GM12801 (cell line): ENCODE measurements around the gene LRRC27.

Experiments used
- TF ChIP-seq, protein P1 (sequence below): IDR thresholded peaks from one replicate; pipeline ENCODE4 v1.5.1; 2011; ENCODE audit warnings: control low read depth; ENCODE audit not compliant: insufficient read length; ENCODE audit errors: extremely low read depth

LRRC27 gene

DNA sequence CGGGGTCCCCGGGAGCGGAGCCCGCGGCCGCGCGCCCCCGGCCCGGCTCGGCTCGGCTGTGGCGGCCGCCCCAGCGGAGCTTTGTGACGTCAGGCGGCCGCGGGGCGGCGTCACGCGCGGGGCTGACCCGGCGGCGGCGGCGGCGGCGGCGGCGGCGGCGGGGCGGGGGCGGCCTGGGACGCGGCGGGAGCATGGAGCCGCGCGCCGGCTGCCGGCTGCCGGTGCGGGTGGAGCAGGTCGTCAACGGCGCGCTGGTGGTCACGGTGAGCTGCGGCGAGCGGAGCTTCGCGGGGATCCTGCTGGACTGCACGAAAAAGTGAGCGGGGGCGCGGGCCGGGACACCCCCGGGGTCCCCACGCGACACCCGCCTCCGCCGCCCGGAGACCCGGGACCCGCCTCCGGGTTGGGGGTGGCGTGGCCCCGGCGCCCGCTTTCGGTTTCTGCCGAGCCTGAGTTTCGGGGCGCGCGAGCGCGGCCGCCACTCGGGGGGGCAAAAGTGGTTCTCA, 65.1 kb downstream of the LRRC27 start, which contains the start of gene PWWP2B:
TSS of gene PWWP2B (plus strand) at position 165 of the 506 bp plus-strand sequence. CDS start at position 192, 27 bp downstream.
- TF ChIP-seq, protein P1, sequence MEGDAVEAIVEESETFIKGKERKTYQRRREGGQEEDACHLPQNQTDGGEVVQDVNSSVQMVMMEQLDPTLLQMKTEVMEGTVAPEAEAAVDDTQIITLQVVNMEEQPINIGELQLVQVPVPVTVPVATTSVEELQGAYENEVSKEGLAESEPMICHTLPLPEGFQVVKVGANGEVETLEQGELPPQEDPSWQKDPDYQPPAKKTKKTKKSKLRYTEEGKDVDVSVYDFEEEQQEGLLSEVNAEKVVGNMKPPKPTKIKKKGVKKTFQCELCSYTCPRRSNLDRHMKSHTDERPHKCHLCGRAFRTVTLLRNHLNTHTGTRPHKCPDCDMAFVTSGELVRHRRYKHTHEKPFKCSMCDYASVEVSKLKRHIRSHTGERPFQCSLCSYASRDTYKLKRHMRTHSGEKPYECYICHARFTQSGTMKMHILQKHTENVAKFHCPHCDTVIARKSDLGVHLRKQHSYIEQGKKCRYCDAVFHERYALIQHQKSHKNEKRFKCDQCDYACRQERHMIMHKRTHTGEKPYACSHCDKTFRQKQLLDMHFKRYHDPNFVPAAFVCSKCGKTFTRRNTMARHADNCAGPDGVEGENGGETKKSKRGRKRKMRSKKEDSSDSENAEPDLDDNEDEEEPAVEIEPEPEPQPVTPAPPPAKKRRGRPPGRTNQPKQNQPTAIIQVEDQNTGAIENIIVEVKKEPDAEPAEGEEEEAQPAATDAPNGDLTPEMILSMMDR = no peak

DNA sequence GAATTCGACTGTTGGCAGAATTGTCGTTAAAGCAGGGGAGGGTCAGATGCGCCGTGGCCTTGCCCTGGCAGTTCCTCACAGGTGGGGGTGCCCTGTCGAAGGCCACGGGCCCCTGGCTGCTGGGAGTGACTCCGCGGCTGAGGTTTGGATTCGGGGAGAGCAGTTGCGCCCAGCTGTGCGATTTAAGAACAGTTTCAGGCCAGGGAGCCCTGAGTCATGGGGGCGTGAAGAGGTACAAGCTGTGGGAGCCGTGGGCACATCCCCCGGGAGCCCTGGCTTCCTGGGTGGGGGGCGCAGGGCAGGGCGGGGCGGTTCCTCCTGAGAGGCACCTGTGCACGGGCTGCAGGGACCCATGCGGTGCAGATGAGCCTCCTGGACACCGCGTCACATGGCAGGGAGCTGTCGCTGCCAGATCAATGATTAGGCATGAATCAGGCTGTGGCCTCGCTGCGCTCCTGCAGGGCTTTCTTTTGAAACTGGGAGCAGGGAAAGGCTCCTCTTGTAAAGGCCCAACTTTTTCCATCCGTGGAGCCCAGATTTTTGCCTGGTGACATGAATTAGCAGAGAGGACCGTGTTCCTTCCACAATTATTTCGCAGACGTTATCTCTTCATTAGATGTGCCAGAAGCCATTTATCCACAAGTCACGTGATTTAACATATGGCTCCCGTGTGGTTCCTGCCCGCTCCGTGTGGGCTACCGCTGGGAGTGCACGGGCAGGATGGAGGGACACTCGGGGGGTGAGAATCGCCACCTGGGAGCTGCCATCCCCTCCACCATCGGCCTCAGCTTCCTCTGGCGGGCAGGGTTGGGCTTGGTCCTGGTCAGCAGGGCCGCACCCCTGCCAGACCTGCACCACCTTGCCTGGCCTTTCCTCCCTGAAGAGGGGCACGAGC, 65.9 kb downstream of the LRRC27 start:
- TF ChIP-seq, protein P1 = no peak

DNA sequence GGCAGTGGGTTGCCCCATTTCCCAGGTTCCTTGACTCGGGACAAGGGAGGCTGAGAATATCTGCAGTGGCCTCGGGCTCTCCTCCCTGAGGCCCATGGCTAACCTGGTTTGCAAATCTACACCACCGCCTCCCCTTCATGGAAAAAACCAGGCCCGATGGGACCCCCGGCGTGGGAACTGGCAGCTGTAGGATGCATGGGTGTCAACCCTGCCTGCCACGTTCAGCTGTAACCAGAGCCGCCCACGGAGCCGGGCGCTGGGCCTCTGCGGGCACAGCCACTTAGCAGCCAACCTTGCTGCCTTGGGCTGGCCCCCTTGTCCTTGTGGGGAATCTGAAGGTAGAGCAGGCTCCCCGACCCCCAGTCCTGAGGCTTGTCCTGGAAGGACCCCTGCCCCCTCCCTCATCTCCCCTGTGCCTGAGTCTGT, 66.6 kb downstream of the LRRC27 start:
- TF ChIP-seq, protein P1 = no peak

DNA sequence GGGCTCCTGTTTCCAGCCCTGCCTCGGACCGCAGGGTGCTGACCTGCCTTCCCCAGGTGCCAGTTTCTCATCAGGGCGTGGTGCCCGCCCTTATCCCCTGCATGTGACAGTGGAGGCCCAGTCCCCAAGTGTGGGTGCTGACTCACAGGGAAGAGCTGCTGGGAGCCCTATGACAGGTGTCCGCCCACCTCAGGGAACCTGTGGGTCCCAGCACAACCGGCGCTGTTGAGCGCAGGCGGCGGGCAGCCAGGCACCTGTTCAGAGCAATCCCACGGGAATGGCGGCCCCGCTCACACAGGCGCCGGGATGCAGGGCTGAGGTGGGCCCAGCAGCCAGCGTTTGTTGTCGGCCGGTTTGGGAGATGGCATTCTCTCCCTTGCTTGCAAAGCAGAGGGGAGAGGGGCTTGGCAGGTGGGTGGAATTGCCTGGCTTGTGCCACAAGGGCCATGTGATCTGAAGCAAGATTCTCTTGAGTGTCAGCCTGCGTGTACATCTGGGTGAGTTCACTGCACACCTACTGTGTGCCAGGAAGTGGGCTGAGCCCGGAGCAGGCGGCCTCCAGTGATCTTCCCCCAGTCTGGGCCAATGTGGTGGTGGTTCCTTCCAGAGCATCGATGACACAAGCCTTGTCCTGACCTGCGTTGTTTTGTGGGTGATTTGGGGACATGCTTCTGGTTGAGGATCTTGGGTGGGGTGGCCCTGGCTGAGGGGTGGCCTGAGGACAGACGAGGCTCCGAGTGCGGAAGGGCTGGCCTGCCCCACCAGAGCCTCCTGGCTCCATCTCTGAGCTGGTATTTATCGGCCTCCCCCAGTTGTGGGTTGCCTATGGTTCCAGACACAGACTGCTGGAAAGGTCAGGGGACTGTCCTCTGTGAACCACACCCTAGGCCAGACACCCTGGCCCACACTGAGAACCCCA, 67.4 kb downstream of the LRRC27 start:
- TF ChIP-seq, protein P1 = no peak

DNA sequence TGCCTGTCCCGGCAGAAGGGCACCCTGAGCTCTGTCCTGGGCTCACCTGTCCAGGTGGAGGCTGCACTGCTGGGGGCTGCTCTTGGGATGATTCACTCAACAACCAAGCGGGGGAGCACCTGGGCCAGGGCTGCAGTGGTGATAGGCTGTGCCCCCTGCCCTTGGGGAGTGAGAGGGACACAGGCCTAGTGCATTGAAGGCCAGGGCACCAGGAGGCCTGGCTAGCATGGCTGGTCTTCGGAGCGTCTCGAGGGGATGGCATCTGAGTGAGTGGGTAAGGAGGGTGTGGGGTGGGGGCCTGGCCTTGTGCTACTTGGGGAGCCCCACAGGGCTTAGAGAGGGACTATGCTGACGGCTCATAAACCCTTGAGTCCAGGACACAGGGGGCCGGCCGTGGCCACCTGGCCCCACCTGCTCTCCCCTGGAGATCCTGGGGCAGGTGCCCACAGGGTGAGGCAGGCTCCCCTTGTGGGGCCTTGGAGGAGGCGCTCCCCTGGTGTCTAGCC, 68.1 kb downstream of the LRRC27 start:
- TF ChIP-seq, protein P1 = no peak

DNA sequence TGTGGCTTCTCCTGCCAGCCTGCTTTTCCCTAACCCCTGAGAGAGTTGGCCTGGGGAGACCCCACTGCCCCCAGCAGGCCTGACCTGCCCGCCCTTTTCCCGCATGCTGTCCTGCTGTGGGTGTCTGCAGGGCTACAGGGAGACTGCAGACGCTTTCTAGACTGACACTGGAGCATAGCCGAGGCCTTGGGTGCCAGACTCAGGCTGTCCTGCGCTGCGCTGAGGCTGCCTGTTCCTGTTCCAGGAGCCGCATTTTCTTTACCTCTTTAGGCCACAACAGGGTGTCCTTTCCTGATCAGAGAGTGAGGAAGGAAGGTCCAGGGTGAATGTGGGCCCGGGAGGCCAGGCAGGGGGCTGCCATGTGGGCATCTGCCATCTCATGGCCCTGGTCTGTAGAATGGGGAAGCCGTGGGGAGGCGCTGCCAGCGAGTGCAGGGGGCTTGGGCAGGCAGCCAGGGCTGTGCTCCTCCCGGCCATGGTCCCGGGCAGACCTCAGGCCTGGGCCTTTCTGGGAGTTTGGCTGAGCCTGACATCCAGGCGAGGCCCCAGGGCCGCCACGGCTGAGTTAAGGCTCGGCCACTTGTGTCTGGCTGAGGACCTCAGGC, 68.7 kb downstream of the LRRC27 start:
- TF ChIP-seq, protein P1 = no peak
